HG02852 (cell line): Measurements from ENCODE around the gene GREB1L.

ENCODE experiments used
- ATAC-seq: cut with Tn5 transposase; IDR thresholded peaks from one replicate; pipeline ENCODE4 v1.9.1; 2021; ENCODE audit warnings: mild to moderate bottlenecking, moderate library complexity; ENCODE audit not compliant: unreplicated experiment

GREB1L gene

GRCh38 chr18:21548647-21549046, 306.6 kb downstream of the GREB1L start:
- ATAC-seq, result no peak

GRCh38 chr18:21550510-21550970, 308.5 kb downstream of the GREB1L start:
- ATAC-seq, result no peak

- ATAC-seq, result no peak
Measured at GRCh38 chr18:21557607-21558253, 315.7 kb downstream of the GREB1L start.

GRCh38 chr18:21559195-21559594, 317.2 kb downstream of the GREB1L start:
- ATAC-seq, result no peak

- ATAC-seq, result no peak
Measured at GRCh38 chr18:21571772-21572171, 329.7 kb downstream of the GREB1L start.
